ENCODE data around the gene EPB41L2. TPM values are rescaled to one million over a fixed set of nuclear protein-coding genes. Genes with fewer than 3 reads are reported as not detected.
A peak's percentile ranks its signal among the peaks of the same experiment; 100 is the strongest.
"Not testable (repeated sequence)": the region's sequence is repeated elsewhere in the genome, so short reads cannot be mapped to it uniquely, and the experiment has no call there.

The EPB41L2 gene
- total RNA-seq, result 100 to 1,000 TPM in 3 of 4 donors, 10 to 100 TPM in 1; 95.3 to 120 (median 107) TPM
- 30.2 TPM for polyA plus RNA-seq
- long read RNA-seq, donor 1, partial matches to known transcripts, result 4 of 10 reads
- long read RNA-seq, donor 1, other reads (novel, unspliced or antisense), result 6 of 10 reads
- long read RNA-seq, donor 2, full-length matches to known transcripts, result 3 of 15 reads
- long read RNA-seq, donor 2, partial matches to known transcripts, result 5 of 15 reads
- long read RNA-seq, donor 2, other reads (novel, unspliced or antisense), result 7 of 15 reads
- long read RNA-seq, donor 3, full-length matches to known transcripts, result 8 of 29 reads
- long read RNA-seq, donor 3, partial matches to known transcripts, result 11 of 29 reads
- long read RNA-seq, donor 3, other reads (novel, unspliced or antisense), result 10 of 29 reads
- long read RNA-seq, donor 4, full-length matches to known transcripts, result 1 of 9 reads
- long read RNA-seq, donor 4, partial matches to known transcripts, result 7 of 9 reads
- long read RNA-seq, donor 4, other reads (novel, unspliced or antisense), result 1 of 9 reads

DNA sequence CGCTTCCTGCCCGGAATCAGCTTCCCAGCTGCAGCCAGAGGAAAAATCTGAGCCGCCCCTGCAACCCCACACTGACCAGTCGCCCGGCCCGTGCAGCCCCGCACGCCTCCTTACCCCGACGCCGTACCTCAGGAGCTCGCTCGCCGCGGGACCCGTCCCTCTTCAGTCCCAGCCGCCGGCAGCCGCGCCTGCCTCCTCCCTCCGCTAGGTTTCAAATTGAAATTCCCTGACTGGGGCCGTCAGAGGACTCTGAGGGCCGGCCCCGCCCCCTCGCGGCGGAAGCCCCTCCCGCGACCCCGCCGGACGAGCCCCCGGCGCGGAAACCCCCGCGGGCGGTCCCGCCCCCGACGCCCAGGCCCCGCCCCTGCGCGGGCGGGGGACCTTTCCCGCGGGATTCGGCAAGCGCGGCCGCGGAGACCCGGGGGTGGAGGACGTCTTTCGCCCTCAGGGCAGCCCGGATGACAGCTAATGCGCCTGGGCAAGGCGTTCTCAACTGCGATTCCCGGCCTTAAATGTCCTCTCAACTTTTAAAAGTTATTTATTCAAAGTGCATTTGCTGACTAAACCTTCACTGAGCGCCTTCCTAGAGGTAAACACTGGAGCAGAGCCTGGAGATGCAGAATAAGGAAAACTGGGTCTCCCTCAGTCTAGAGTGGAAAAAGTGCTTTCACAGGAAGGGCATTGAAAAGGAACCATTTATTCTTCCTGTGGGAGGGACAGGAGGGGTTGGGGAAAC is at the start of gene EPB41L2:
Gene EPB41L2, minus strand, starts transcription at position 218 of the 736 bp plus-strand sequence. CDS start 106,760 bp downstream, outside the sequence.
- DNase-seq (peak; percentile 90 to 97 (median 96)), ATAC-seq (peak; percentile 98 to 99)
- Histone ChIP-seq H3K9me3 (ENCODE audit: control insufficient read depth, low read length) (no peaks in the 10 kb centered on the region), H3K27me3 (ENCODE audit: control insufficient read depth, insufficient read depth) (no peaks in the 10 kb centered on the region), H3K4me1 (ENCODE audit: control insufficient read depth, insufficient read depth, low read length) (no peaks in the 10 kb centered on the region), H3K27ac (ENCODE audit: low read length) (peak within 1 kb of the TSS; percentile 73), H3K4me3 (ENCODE audit: low read length) (peak within 1 kb of the TSS; percentile 92)
- WGBS, result under 1% methylated on average over 61 of the region's 61 CpGs
- intact Hi-C loops (cut with DNase I), result loop anchor here in 2 of 4 donors (5.0 kb wide), 2 partner anchors 51 to 176 kb away; no protein-coding TSS in a partner anchor

- no peaks in the 10 kb centered on the region for H3K9me3 ChIP-seq (ENCODE audit: control insufficient read depth, low read length)
- ATAC-seq, result no peak
- H3K4me1 ChIP-seq (ENCODE audit: control insufficient read depth, insufficient read depth, low read length), result no peaks in the 10 kb centered on the region
- WGBS, result 85% methylated on average over 1 of the region's 1 CpG
- intact Hi-C loops (cut with DNase I), result no loop called here
- H3K4me3 ChIP-seq (ENCODE audit: low read length), result no peak overlapping the region
- no peak for DNase-seq
- no peaks in the 10 kb centered on the region for H3K27me3 ChIP-seq (ENCODE audit: control insufficient read depth, insufficient read depth)
- H3K27ac ChIP-seq (ENCODE audit: low read length), result no peak overlapping the region
These were observed 49.2 kb upstream of the EPB41L2 start for GRCh38 chr6:131112249-131112648.

GRCh38 chr6:131107151-131107550 is 44.1 kb upstream of the EPB41L2 start:
- 43% methylated on average over 1 of the region's 1 CpG for WGBS
- Histone ChIP-seq H3K27ac (ENCODE audit: low read length) (no peak overlapping the region), H3K27me3 (ENCODE audit: control insufficient read depth, insufficient read depth) (no peaks in the 10 kb centered on the region), H3K9me3 (ENCODE audit: control insufficient read depth, low read length) (no peaks in the 10 kb centered on the region), H3K4me3 (ENCODE audit: low read length) (no peak overlapping the region), H3K4me1 (ENCODE audit: control insufficient read depth, insufficient read depth, low read length) (no peaks in the 10 kb centered on the region)
- intact Hi-C loops (cut with DNase I), result no loop called here
- no peak for DNase-seq
- ATAC-seq, result peak; percentile 87 to 97

- 100% methylated on average over 1 of the region's 1 CpG for WGBS
- no peak overlapping the region for H3K4me3 ChIP-seq (ENCODE audit: low read length)
These were observed 40.9 kb upstream of the EPB41L2 start for GRCh38 chr6:131103901-131104300.

DNA sequence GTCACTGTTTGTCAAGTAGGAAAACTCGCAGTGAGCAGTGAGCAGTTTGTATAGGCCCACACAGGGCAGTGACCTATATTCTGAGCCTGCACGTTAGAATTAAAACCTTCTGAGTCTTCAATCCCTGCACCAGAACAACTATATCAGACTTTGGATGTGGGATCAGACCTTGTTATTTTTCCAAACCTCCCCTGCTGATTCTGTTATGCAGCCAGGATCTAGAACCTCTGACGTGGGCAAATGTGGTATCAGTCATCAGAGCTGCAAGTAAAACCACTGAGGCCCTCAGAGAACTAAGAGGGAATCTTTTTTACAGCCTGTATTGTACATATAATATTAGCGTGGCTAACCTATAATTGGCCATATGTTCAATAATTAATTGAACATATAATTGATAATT is 40.3 kb upstream of the EPB41L2 start:
- ATAC-seq, result no peak
- H3K27me3 ChIP-seq (ENCODE audit: control insufficient read depth, insufficient read depth), result no peaks in the 10 kb centered on the region

More at GRCh38 chr6:131103901-131104300, 40.9 kb upstream of the EPB41L2 start:
- ATAC-seq (no peak), DNase-seq (no peak)
- Histone ChIP-seq H3K4me1 (ENCODE audit: control insufficient read depth, insufficient read depth, low read length) (no peaks in the 10 kb centered on the region), H3K27ac (ENCODE audit: low read length) (no peak overlapping the region), H3K27me3 (ENCODE audit: control insufficient read depth, insufficient read depth) (no peaks in the 10 kb centered on the region), H3K9me3 (ENCODE audit: control insufficient read depth, low read length) (no peaks in the 10 kb centered on the region)
- intact Hi-C loops (cut with DNase I), result no loop called here

GRCh38 chr6:131101911-131102680 is 39.1 kb upstream of the EPB41L2 start:
- 74% methylated on average over 5 of the region's 5 CpGs for whole genome bisulfite sequencing
- Histone ChIP-seq H3K27ac (ENCODE audit: low read length) (no peak overlapping the region), H3K9me3 (ENCODE audit: control insufficient read depth, low read length) (no peaks in the 10 kb centered on the region), H3K4me3 (ENCODE audit: low read length) (no peak overlapping the region), H3K4me1 (ENCODE audit: control insufficient read depth, insufficient read depth, low read length) (no peaks in the 10 kb centered on the region), H3K27me3 (ENCODE audit: control insufficient read depth, insufficient read depth) (no peaks in the 10 kb centered on the region)
- ATAC-seq (no peak), DNase-seq (no peak)
- intact Hi-C loops (cut with DNase I), result no loop called here

More for the DNA sequence above, 40.3 kb upstream of the EPB41L2 start:
- H3K9me3 ChIP-seq (ENCODE audit: control insufficient read depth, low read length), result no peaks in the 10 kb centered on the region
- H3K4me3 ChIP-seq (ENCODE audit: low read length), result no peak overlapping the region
- no peak overlapping the region for H3K27ac ChIP-seq (ENCODE audit: low read length)
- H3K4me1 ChIP-seq (ENCODE audit: control insufficient read depth, insufficient read depth, low read length), result no peaks in the 10 kb centered on the region
- 80% methylated on average over 4 of the region's 4 CpGs for WGBS
- intact Hi-C loops (cut with DNase I), result no loop called here
- no peak for DNase-seq

DNA sequence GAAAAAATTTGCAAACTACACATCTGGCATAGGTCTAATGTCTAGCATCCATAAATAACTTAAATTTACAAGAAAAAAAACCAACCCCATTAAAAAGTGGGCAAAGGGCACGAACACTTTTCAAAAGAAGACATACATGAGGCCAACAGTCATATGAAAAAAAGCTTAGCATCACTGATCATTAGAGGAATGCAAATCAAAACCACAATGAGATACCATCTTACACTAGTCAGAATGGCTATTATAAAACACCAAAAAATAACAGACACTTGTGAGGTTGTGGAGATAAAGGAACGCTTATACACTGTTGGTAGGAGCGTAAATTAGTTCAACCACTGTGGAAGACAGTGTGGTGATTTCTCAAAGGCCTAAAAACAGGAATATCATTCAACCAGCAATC is 33.7 kb upstream of the EPB41L2 start:
- Histone ChIP-seq H3K9me3 (ENCODE audit: control insufficient read depth, low read length) (no peaks in the 10 kb centered on the region), H3K4me3 (ENCODE audit: low read length) (no peak overlapping the region), H3K27me3 (ENCODE audit: control insufficient read depth, insufficient read depth) (no peaks in the 10 kb centered on the region), H3K27ac (ENCODE audit: low read length) (no peak overlapping the region), H3K4me1 (ENCODE audit: control insufficient read depth, insufficient read depth, low read length) (no peaks in the 10 kb centered on the region)
- WGBS, result 92% methylated on average over 3 of the region's 3 CpGs
- DNase-seq (no peak), ATAC-seq (no peak)
- intact Hi-C loops (cut with DNase I), result no loop called here

- no peak for DNase-seq
These were observed 30.3 kb upstream of the EPB41L2 start for GRCh38 chr6:131093334-131093733.

GRCh38 chr6:131091944-131092343 is 28.9 kb upstream of the EPB41L2 start:
- H3K27me3 ChIP-seq (ENCODE audit: control insufficient read depth, insufficient read depth); H3K4me3 ChIP-seq (ENCODE audit: low read length); H3K4me1 ChIP-seq (ENCODE audit: control insufficient read depth, insufficient read depth, low read length); intact Hi-C loops (cut with DNase I); H3K27ac ChIP-seq (ENCODE audit: low read length); DNase-seq; ATAC-seq; H3K9me3 ChIP-seq (ENCODE audit: control insufficient read depth, low read length): not testable (repeated sequence)
- 92% methylated on average over 6 of the region's 7 CpGs for WGBS

More at GRCh38 chr6:131093334-131093733, 30.3 kb upstream of the EPB41L2 start:
- intact Hi-C loops (cut with DNase I), result no loop called here
- ATAC-seq, result no peak
- H3K27me3 ChIP-seq (ENCODE audit: control insufficient read depth, insufficient read depth), result no peaks in the 10 kb centered on the region
- 93% methylated on average over 1 of the region's 1 CpG for WGBS
- H3K27ac ChIP-seq (ENCODE audit: low read length), result no peak overlapping the region
- no peaks in the 10 kb centered on the region for H3K4me1 ChIP-seq (ENCODE audit: control insufficient read depth, insufficient read depth, low read length)
- H3K9me3 ChIP-seq (ENCODE audit: control insufficient read depth, low read length), result no peaks in the 10 kb centered on the region
- H3K4me3 ChIP-seq (ENCODE audit: low read length), result no peak overlapping the region

- ATAC-seq; H3K4me1 ChIP-seq (ENCODE audit: control insufficient read depth, insufficient read depth, low read length); intact Hi-C loops (cut with DNase I); H3K27me3 ChIP-seq (ENCODE audit: control insufficient read depth, insufficient read depth); H3K9me3 ChIP-seq (ENCODE audit: control insufficient read depth, low read length); H3K4me3 ChIP-seq (ENCODE audit: low read length); DNase-seq; H3K27ac ChIP-seq (ENCODE audit: low read length): not testable (repeated sequence)
- 74% methylated on average over 3 of the region's 3 CpGs for WGBS
These were observed 27.3 kb upstream of the EPB41L2 start for GRCh38 chr6:131090339-131090738.
